ENCODE measurements around the gene ZFP90.

ZFP90 gene

GRCh38 chr16:68529931-68530701, 9.0 kb upstream of the ZFP90 start:
- H3K9me2 ChIP-seq (replicated peaks; ENCODE audit: control insufficient read depth, low read length) = no peaks in the 10 kb centered on the region
- H3F3A ChIP-seq (ENCODE audit: control insufficient read depth, insufficient read depth) = no peaks in the 10 kb centered on the region
- no peaks in the 10 kb centered on the region for H4K20me1 ChIP-seq (ENCODE audit: control insufficient read depth, insufficient read depth, low read depth, low read length)
- H3K9me3 ChIP-seq (ENCODE audit: control insufficient read depth, insufficient read depth, low read length) = peaks cover 14% of the 10 kb centered on the region; the same call in 1 of the 2 replicates
- TF ChIP-seq, protein P1, sequence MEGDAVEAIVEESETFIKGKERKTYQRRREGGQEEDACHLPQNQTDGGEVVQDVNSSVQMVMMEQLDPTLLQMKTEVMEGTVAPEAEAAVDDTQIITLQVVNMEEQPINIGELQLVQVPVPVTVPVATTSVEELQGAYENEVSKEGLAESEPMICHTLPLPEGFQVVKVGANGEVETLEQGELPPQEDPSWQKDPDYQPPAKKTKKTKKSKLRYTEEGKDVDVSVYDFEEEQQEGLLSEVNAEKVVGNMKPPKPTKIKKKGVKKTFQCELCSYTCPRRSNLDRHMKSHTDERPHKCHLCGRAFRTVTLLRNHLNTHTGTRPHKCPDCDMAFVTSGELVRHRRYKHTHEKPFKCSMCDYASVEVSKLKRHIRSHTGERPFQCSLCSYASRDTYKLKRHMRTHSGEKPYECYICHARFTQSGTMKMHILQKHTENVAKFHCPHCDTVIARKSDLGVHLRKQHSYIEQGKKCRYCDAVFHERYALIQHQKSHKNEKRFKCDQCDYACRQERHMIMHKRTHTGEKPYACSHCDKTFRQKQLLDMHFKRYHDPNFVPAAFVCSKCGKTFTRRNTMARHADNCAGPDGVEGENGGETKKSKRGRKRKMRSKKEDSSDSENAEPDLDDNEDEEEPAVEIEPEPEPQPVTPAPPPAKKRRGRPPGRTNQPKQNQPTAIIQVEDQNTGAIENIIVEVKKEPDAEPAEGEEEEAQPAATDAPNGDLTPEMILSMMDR (IDR thresholded peaks at IDR 0.05; ENCODE audit: low read depth, low read length, poor library complexity, severe bottlenecking) = no peak
- TF ChIP-seq EZH2phosphoT487 (IDR thresholded peaks at IDR 0.05; ENCODE audit: borderline replicate concordance, low read length) = no peak
- peaks cover 21% of the 10 kb centered on the region for H3K4me1 ChIP-seq (ENCODE audit: control insufficient read depth, low read length)
- H3K4me2 ChIP-seq (ENCODE audit: low read length) = peak overlapping the region; percentile 76
- H3K27ac ChIP-seq (ENCODE audit: low read depth, low read length) = no peak overlapping the region
- no peaks in the 10 kb centered on the region for H3K27me3 ChIP-seq (ENCODE audit: control insufficient read depth, low read length)
- peaks cover 8% of the 10 kb centered on the region for H3K36me3 ChIP-seq (ENCODE audit: control insufficient read depth, low read length)
- no peaks in the 10 kb centered on the region for H3K79me2 ChIP-seq (ENCODE audit: control insufficient read depth, low read length)
- peak overlapping the region; percentile 82 for H3K4me3 ChIP-seq (ENCODE audit: low read length)

DNA sequence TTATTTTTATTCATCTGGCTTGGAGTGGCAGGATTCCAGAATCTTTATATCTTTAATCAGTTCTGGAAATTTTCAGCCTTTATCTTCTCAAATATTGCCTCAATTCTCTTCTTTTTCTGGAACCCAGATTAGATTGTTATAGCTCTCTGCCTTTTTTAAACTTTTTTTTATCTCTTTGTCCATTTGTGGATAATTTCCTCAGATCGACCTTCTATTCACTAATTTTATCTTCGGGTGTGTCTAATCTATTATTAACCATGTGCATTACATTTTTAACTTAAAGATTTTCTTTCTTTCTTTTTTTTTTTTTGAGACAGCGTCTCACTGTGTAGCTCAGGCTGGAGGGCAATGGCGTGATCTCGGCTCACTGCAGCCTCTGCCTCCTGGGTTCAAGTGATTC, 5.2 kb upstream of the ZFP90 start:
- H3K27me3 ChIP-seq (ENCODE audit: control insufficient read depth, low read length) = no peaks in the 10 kb centered on the region
- no peaks in the 10 kb centered on the region for H3K9me2 ChIP-seq (replicated peaks; ENCODE audit: control insufficient read depth, low read length)
- peaks cover 10% of the 10 kb centered on the region for H3K36me3 ChIP-seq (ENCODE audit: control insufficient read depth, low read length)
- H3K4me2 ChIP-seq (ENCODE audit: low read length) = no peak overlapping the region
- peaks cover 25% of the 10 kb centered on the region for H3K4me1 ChIP-seq (ENCODE audit: control insufficient read depth, low read length)
- no peak overlapping the region for H3K27ac ChIP-seq (ENCODE audit: low read depth, low read length)
- no peaks in the 10 kb centered on the region for H3K79me2 ChIP-seq (ENCODE audit: control insufficient read depth, low read length)
- no peaks in the 10 kb centered on the region for H4K20me1 ChIP-seq (ENCODE audit: control insufficient read depth, insufficient read depth, low read depth, low read length)
- H3K9me3 ChIP-seq (ENCODE audit: control insufficient read depth, insufficient read depth, low read length) = peaks cover 14% of the 10 kb centered on the region; the same call in 1 of the 2 replicates
- no peaks in the 10 kb centered on the region for H3F3A ChIP-seq (ENCODE audit: control insufficient read depth, insufficient read depth)
- TF ChIP-seq, protein P1 (IDR thresholded peaks at IDR 0.05; ENCODE audit: low read depth, low read length, poor library complexity, severe bottlenecking) = no peak
- TF ChIP-seq EZH2phosphoT487 (IDR thresholded peaks at IDR 0.05; ENCODE audit: borderline replicate concordance, low read length) = no peak
- H3K4me3 ChIP-seq (ENCODE audit: low read length) = no peak overlapping the region

GRCh38 chr16:68535331-68535730, 3.8 kb upstream of the ZFP90 start:
- Histone ChIP-seq H3K79me2 (ENCODE audit: control insufficient read depth, low read length) (peaks cover 10% of the 10 kb centered on the region), H3K27me3 (ENCODE audit: control insufficient read depth, low read length) (no peaks in the 10 kb centered on the region), H3K27ac (ENCODE audit: low read depth, low read length) (no peak overlapping the region), H3K4me3 (ENCODE audit: low read length) (no peak overlapping the region), H3K9me2 (replicated peaks; ENCODE audit: control insufficient read depth, low read length) (no peaks in the 10 kb centered on the region), H3F3A (ENCODE audit: control insufficient read depth, insufficient read depth) (no peaks in the 10 kb centered on the region), H4K20me1 (ENCODE audit: control insufficient read depth, insufficient read depth, low read depth, low read length) (no peaks in the 10 kb centered on the region), H3K4me2 (ENCODE audit: low read length) (no peak overlapping the region), H3K36me3 (ENCODE audit: control insufficient read depth, low read length) (peaks cover 10% of the 10 kb centered on the region), H3K9me3 (ENCODE audit: control insufficient read depth, insufficient read depth, low read length) (peaks cover 14% of the 10 kb centered on the region; the same call in 1 of the 2 replicates), H3K4me1 (ENCODE audit: control insufficient read depth, low read length) (peaks cover 22% of the 10 kb centered on the region)
- TF ChIP-seq, protein P1 (IDR thresholded peaks at IDR 0.05; ENCODE audit: low read depth, low read length, poor library complexity, severe bottlenecking) = no peak
- TF ChIP-seq EZH2phosphoT487 (IDR thresholded peaks at IDR 0.05; ENCODE audit: borderline replicate concordance, low read length) = no peak
